RWPE2 (cell line): Measurements from ENCODE around the gene NOD2.

Experiments
- ATAC-seq: fragments of 200-7000 bp; cut with Tn5 transposase; 3 replicates; pipeline ENCODE4 v1.9.1; 2021; ENCODE audit warnings: low read depth
- DNase-seq: peaks from one replicate; pipeline ENCODE4 v3.0.0-alpha.2; 2020; ENCODE audit warnings: low spot score
- H3K27ac ChIP-seq: fragments of 450-650 bp; 2 replicates; pipeline ENCODE4 v1.5.1; 2017; ENCODE audit warnings: mild to moderate bottlenecking; ENCODE audit not compliant: poor library complexity, severe bottlenecking
- H3K27me3 ChIP-seq: fragments of 250-450 bp; sonication (Bioruptor Pico); 2 replicates; pipeline ENCODE4 v1.5.1; 2021; ENCODE audit warnings: mild to moderate bottlenecking, moderate library complexity; ENCODE audit not compliant: insufficient read depth, poor library complexity, severe bottlenecking
- H3K36me3 ChIP-seq: fragments of 250-450 bp; sonication (Bioruptor Pico); 2 replicates; pipeline ENCODE4 v1.5.1; 2020; ENCODE audit warnings: low read depth, mild to moderate bottlenecking, moderate library complexity
- H3K4me1 ChIP-seq: fragments of 250-450 bp; sonication (Bioruptor Pico); 2 replicates; pipeline ENCODE4 v1.5.1; 2021; ENCODE audit warnings: mild to moderate bottlenecking, moderate library complexity; ENCODE audit not compliant: insufficient read depth, poor library complexity, severe bottlenecking
- H3K4me3 ChIP-seq: fragments of 250-450 bp; sonication (Bioruptor Pico); 2 replicates; pipeline ENCODE4 v1.5.1; 2021; ENCODE audit warnings: mild to moderate bottlenecking, moderate library complexity; ENCODE audit not compliant: severe bottlenecking
- H3K9me3 ChIP-seq: fragments of 250-450 bp; sonication (Bioruptor Pico); 2 replicates; pipeline ENCODE4 v1.5.1; 2021; ENCODE audit warnings: mild to moderate bottlenecking, moderate library complexity; ENCODE audit not compliant: severe bottlenecking
- CTCF ChIP-seq: fragments of 450-650 bp; IDR thresholded peaks from one replicate; pipeline ENCODE4 v1.5.1; 2017; ENCODE audit warnings: mild to moderate bottlenecking, moderate library complexity; ENCODE audit not compliant: poor library complexity, severe bottlenecking

Gene NOD2

DNA sequence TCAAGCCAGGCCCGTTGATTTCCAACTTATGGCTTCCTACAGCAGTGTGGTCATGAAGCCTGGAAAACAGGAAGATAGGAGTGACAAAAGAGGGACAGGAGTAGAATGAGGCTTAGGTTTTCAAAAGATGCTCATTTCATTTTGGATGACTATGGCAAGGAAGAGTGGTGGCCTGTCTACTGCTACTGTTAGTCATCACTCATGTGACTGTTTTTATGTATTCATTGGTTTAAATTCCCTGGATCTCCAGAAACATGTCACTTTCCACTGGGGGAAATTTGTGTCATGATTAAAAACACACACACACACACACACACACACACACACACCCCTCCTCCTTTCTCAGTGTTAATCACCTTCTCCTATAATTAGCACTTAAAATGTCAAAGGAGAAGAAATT, 47.3 kb downstream of the NOD2 start:
- no peaks in the 10 kb centered on the region for H3K9me3 ChIP-seq
- no peaks in the 10 kb centered on the region for H3K27me3 ChIP-seq
- H3K36me3 ChIP-seq = 0 out of 2 replicates have a peak, but pooled peaks cover 4% of the 10 kb centered on the region
- no peak for TF ChIP-seq CTCF
- DNase-seq = no peak
- no peak overlapping the region for H3K4me3 ChIP-seq
- no peak for ATAC-seq
- H3K27ac ChIP-seq = no peak overlapping the region
- H3K4me1 ChIP-seq = peaks cover 21% of the 10 kb centered on the region

GRCh38 chr16:50741225-50741780, 47.9 kb downstream of the NOD2 start:
- Histone ChIP-seq H3K36me3 (0 out of 2 replicates have a peak, but pooled peaks cover 4% of the 10 kb centered on the region), H3K27ac (no peak overlapping the region), H3K4me1 (peaks cover 21% of the 10 kb centered on the region), H3K9me3 (no peaks in the 10 kb centered on the region), H3K4me3 (peak overlapping the region; percentile 25), H3K27me3 (no peaks in the 10 kb centered on the region)
- ATAC-seq = no peak
- TF ChIP-seq CTCF = peak; percentile 5
- no peak for DNase-seq

DNA sequence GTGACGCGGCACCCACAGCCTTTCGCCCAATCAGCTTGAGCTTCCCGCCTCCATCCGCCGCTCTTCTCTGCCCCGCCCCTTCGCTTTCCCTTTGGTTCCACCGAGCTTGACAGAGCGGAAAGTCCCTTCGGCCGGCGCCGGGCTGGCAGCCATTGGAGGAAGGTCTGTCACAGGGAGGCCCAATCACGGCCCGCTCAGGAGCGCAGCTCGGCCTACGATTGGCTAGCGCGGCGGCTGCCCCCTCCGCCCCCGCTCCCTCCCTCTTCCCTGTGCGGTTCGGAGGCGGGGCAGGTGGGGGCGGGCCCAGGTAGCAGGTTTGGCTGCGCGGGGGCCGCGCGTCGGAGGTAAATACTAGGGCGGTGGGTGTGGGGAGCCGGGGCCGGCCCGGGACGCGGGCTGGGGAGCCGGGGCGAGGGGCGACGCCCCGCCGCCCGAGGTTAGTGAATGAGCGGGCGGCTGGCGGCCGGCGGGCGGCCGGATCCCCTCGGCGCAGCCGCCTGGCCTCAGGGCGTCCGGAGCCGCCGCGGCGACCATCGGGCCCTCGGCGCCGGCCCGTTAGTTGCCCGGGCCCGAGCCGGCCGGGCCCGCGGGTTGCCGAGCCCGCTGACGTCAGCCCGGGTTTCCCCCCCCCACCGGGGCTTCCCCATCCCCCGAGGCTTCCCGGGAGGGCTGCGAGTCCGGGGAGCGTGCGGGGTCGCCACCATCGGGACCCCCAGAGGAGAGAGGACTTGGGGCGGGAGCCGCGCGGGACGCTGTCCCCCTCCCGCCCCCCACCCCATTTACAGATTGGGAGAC, 48.6 kb downstream of the NOD2 start, which contains the start of gene CYLD:
Gene CYLD (plus strand): TSS at position 306 of the 795 bp plus-strand sequence. CDS start 7,613 bp downstream, outside the sequence.
- no peak for TF ChIP-seq CTCF
- Histone ChIP-seq H3K4me1 (peaks cover 21% of the 10 kb centered on the region), H3K27me3 (no peaks in the 10 kb centered on the region), H3K36me3 (0 out of 2 replicates have a peak, but pooled peaks cover 4% of the 10 kb centered on the region), H3K27ac (peak within 1 kb of the TSS; percentile 43), H3K4me3 (peak within 1 kb of the TSS; percentile 77), H3K9me3 (no peaks in the 10 kb centered on the region)
- ATAC-seq (peak; percentile 97), DNase-seq (peak; percentile 100)

- H3K9me3 ChIP-seq = no peaks in the 10 kb centered on the region
- TF ChIP-seq CTCF = no peak
- peaks cover 21% of the 10 kb centered on the region for H3K4me1 ChIP-seq
- no peaks in the 10 kb centered on the region for H3K27me3 ChIP-seq
- DNase-seq (no peak), ATAC-seq (no peak)
- 0 out of 2 replicates have a peak, but pooled peaks cover 4% of the 10 kb centered on the region for H3K36me3 ChIP-seq
- peak overlapping the region; percentile 43 for H3K27ac ChIP-seq
- H3K4me3 ChIP-seq = peak overlapping the region; percentile 77
These were observed 49.3 kb downstream of the NOD2 start for GRCh38 chr16:50742576-50743200.
